ENCODE data around the gene TMA7. TPM values are rescaled to one million over a fixed set of nuclear protein-coding genes. Genes with fewer than 3 reads are reported as not detected.

The TMA7 gene
- total and polyA plus RNA-seq, 10 of the 15 experiments (the other 5 are each of a cell fraction or from before 2014, with no cell fraction given) = 319 to 1,760 (median 752) TPM

GRCh38 chr3:48400824-48401433, 39.1 kb upstream of the TMA7 start:
- Histone ChIP-seq H3K9me3 (replicated peaks; ENCODE audit: control insufficient read depth, insufficient read depth, low read length) (no peaks in the 10 kb centered on the region), H3K4me3 (no peak overlapping the region), H3K27me3 (replicated peaks in 1 of 2; ENCODE audit: control insufficient read depth in 2 of 2, insufficient read depth in 2 of 2, low read length in 1 of 2) (no peaks in the 10 kb centered on the region), H4K20me1 (ENCODE audit: control insufficient read depth, insufficient read depth) (no peaks in the 10 kb centered on the region), H2AFZ (ENCODE audit: control insufficient read depth, low read depth, low read length) (no peak overlapping the region), H3K36me3 (ENCODE audit: control insufficient read depth in 2 of 2, insufficient read depth in 2 of 2, low read length in 1 of 2) (no peaks in the 10 kb centered on the region), H3K27ac (ENCODE audit: control insufficient read depth, insufficient read depth) (no peak overlapping the region), H3K79me2 (ENCODE audit: control insufficient read depth, insufficient read depth, low read length) (no peaks in the 10 kb centered on the region), H3K4me1 (ENCODE audit: control insufficient read depth, insufficient read depth, low read length) (no peaks in the 10 kb centered on the region), H3K4me2 (ENCODE audit: control insufficient read depth, insufficient read depth) (no peak overlapping the region), H3K9ac (ENCODE audit: control insufficient read depth, insufficient read depth, low read length) (no peak overlapping the region)
- ChIA-PET CTCF (interaction anchor here (0.6 to 22.0 kb wide), 75 partner anchors 8 to 934 kb away, joined by 3 to 757 read pairs (median 5); partner anchors contain the start of genes ATRIP, CCDC51, NCKIPSD and NME6), RAD21 (ENCODE audit: unreplicated experiment) (interaction anchor here (0.5 to 5.9 kb wide), 47 partner anchors 9 to 551 kb away, joined by 3 to 259 read pairs (median 4); partner anchors contain the start of genes ATRIP, CCDC51, IP6K2 and NCKIPSD), POLR2A (interaction anchor here (0.6 to 1.7 kb wide), 6 partner anchors 13 to 296 kb away, joined by 3 to 11 read pairs (median 4); partner anchors contain the start of genes CCDC51, CDC25A and TMA7), SMC1A (ENCODE audit: uncharacterized antibody, unreplicated experiment) (interaction anchor here (0.6 to 8.0 kb wide), 46 partner anchors 8 to 606 kb away, joined by 3 to 287 read pairs (median 4); partner anchors contain the start of genes ATRIP, CCDC51, NCKIPSD and NME6)
- WGBS (ENCODE audit: insufficient coverage, insufficient replicate concordance, low lambda C conversion rate, missing lambda C conversion rate) = 37% methylated on average over 5 of the region's 6 CpGs
- ATAC-seq (peak; percentile 92), FAIRE-seq (peak; percentile 94), DNase-seq (ENCODE audit: low read depth, low spot score) (peak; percentile 26)
- no TSS peak for BruUV-seq (replicated peaks)
- TF ChIP-seq SMAD1 (IDR thresholded peaks at IDR 0.05; ENCODE audit: low read depth, partially characterized antibody) = no peak
- TF ChIP-seq RBBP5 (conservative IDR thresholded peaks at IDR 0.05) = no peak
- TF ChIP-seq POU2F2 (IDR thresholded peaks at IDR 0.05; ENCODE audit: borderline replicate concordance, low read depth, low read length) = 0 out of 3 replicates have a peak, but pooled peaks have one; percentile 29
- no peak for TF ChIP-seq POLR2AphosphoS2 (IDR thresholded peaks at IDR 0.05; ENCODE audit: low read depth, low read length)
- peak; percentile 25; the same call in 1 of the 2 replicates for TF ChIP-seq ZNF207 (IDR thresholded peaks at IDR 0.05; ENCODE audit: borderline replicate concordance)
- no peak for TF ChIP-seq HDAC2 (IDR thresholded peaks at IDR 0.05)
- no peak for TF ChIP-seq EED (IDR thresholded peaks at IDR 0.05; ENCODE audit: low read depth)
- TF ChIP-seq FOXM1 (IDR thresholded peaks at IDR 0.05; ENCODE audit: low read depth, low read length) = peak; percentile 19; the same call in 1 of the 2 replicates
- TF ChIP-seq RAD21 (IDR thresholded peaks at IDR 0.05; ENCODE audit: insufficient read depth, low read depth, low read length) = peak; percentile 93
- no peak for TF ChIP-seq SRF (IDR thresholded peaks at IDR 0.05; ENCODE audit: low read depth in 2 of 2, low read length in 2 of 2)
- peak; percentile 55; the same call in 1 of the 2 replicates for TF ChIP-seq RB1 (IDR thresholded peaks at IDR 0.05; ENCODE audit: borderline replicate concordance)
- TF ChIP-seq MLLT1 (IDR thresholded peaks at IDR 0.05) = no peak
- TF ChIP-seq YY1 (IDR thresholded peaks at IDR 0.05; ENCODE audit: low read depth, low read length) = peak; percentile 70
- peak; percentile 10 for TF ChIP-seq PBX3 (IDR thresholded peaks at IDR 0.05; ENCODE audit: insufficient replicate concordance, low read depth, low read length)
- TF ChIP-seq SMC3 (IDR thresholded peaks at IDR 0.05; ENCODE audit: borderline replicate concordance, low read length) = peak; percentile 88
- peak; percentile 96 for TF ChIP-seq SMARCA5 (IDR thresholded peaks at IDR 0.05)
- peak; percentile 71 to 90 (median 80); a peak in 5 of 6 replicates for TF ChIP-seq CTCF (IDR thresholded peaks at IDR 0.05 in 2 of 3, conservative IDR thresholded peaks at IDR 0.05 in 1 of 3; ENCODE audit: control insufficient read depth in 2 of 3, extremely low read depth in 1 of 3, insufficient read depth in 1 of 3, low read depth in 3 of 3, low read length in 3 of 3)
- TF ChIP-seq IRF4 (IDR thresholded peaks at IDR 0.05; ENCODE audit: low read depth, low read length) = 0 out of 2 replicates have a peak, but pooled peaks have one; percentile 26
- intact Hi-C loops (cut with micrococcal nuclease; ENCODE audit: unreplicated experiment) = loop anchor here (1.0 to 2.0 kb wide), 5 partner anchors 35 to 168 kb away; no protein-coding TSS in a partner anchor
- in situ Hi-C loops (cut with MboI) = loop anchor here (5.0 kb wide), 1 partner anchor 36 kb away; no protein-coding TSS in a partner anchor

All from GM12878 (cell line).